ENCODE measurements around the gene PHLDB1. TPM values are rescaled to one million over a fixed set of nuclear protein-coding genes. Genes with fewer than 3 reads are reported as not detected.

Gene PHLDB1
- total RNA-seq, 1 donor from 2014 or later: 45.4 TPM

- peaks cover 17% of the 10 kb centered on the region for H3K4me1 Mint-ChIP-seq (ENCODE audit: unreplicated experiment)
- peak overlapping the region; percentile 62 for H3K4me3 Mint-ChIP-seq (ENCODE audit: unreplicated experiment)
- no peak for DNase-seq (ENCODE audit: low spot score)
- peaks cover 18% of the 10 kb centered on the region for H3K36me3 Mint-ChIP-seq (ENCODE audit: low read depth, unreplicated experiment)
- H3K27me3 Mint-ChIP-seq (ENCODE audit: unreplicated experiment): peaks cover 4% of the 10 kb centered on the region
- no peak overlapping the region for H3K27ac Mint-ChIP-seq (ENCODE audit: unreplicated experiment)
- TF ChIP-seq CTCF (IDR thresholded peaks at IDR 0.05; ENCODE audit: unreplicated experiment): no peak
- no peaks in the 10 kb centered on the region for H3K9me3 Mint-ChIP-seq (ENCODE audit: unreplicated experiment)
Observed at GRCh38 chr11:118628432-118628831, 21.0 kb downstream of the PHLDB1 start.

- Mint-ChIP-seq H3K27ac (ENCODE audit: unreplicated experiment) (no peak overlapping the region), H3K27me3 (ENCODE audit: unreplicated experiment) (peaks cover 4% of the 10 kb centered on the region), H3K9me3 (ENCODE audit: unreplicated experiment) (no peaks in the 10 kb centered on the region), H3K4me3 (ENCODE audit: unreplicated experiment) (peak overlapping the region; percentile 62), H3K4me1 (ENCODE audit: unreplicated experiment) (peaks cover 21% of the 10 kb centered on the region), H3K36me3 (ENCODE audit: low read depth, unreplicated experiment) (peaks cover 15% of the 10 kb centered on the region)
- no peak for DNase-seq (ENCODE audit: low spot score)
- TF ChIP-seq CTCF (IDR thresholded peaks at IDR 0.05; ENCODE audit: unreplicated experiment): no peak
Observed at GRCh38 chr11:118628861-118629549, 21.6 kb downstream of the PHLDB1 start.

GRCh38 chr11:118629761-118630661 lies 22.6 kb downstream of the PHLDB1 start:
- H3K27ac Mint-ChIP-seq (ENCODE audit: unreplicated experiment): peak overlapping the region; percentile 36
- no peak for TF ChIP-seq CTCF (IDR thresholded peaks at IDR 0.05; ENCODE audit: unreplicated experiment)
- peak overlapping the region; percentile 43 for H3K4me3 Mint-ChIP-seq (ENCODE audit: unreplicated experiment)
- H3K36me3 Mint-ChIP-seq (ENCODE audit: low read depth, unreplicated experiment): peaks cover 15% of the 10 kb centered on the region
- DNase-seq (ENCODE audit: low spot score): no peak
- no peaks in the 10 kb centered on the region for H3K9me3 Mint-ChIP-seq (ENCODE audit: unreplicated experiment)
- peaks cover 24% of the 10 kb centered on the region for H3K4me1 Mint-ChIP-seq (ENCODE audit: unreplicated experiment)
- peaks cover 4% of the 10 kb centered on the region for H3K27me3 Mint-ChIP-seq (ENCODE audit: unreplicated experiment)

GRCh38 chr11:118631142-118631909 lies 23.9 kb downstream of the PHLDB1 start:
- no peak for DNase-seq (ENCODE audit: low spot score)
- Mint-ChIP-seq H3K4me3 (ENCODE audit: unreplicated experiment) (no peak overlapping the region), H3K4me1 (ENCODE audit: unreplicated experiment) (peaks cover 24% of the 10 kb centered on the region), H3K36me3 (ENCODE audit: low read depth, unreplicated experiment) (peaks cover 15% of the 10 kb centered on the region), H3K27ac (ENCODE audit: unreplicated experiment) (no peak overlapping the region), H3K9me3 (ENCODE audit: unreplicated experiment) (no peaks in the 10 kb centered on the region), H3K27me3 (ENCODE audit: unreplicated experiment) (peaks cover 2% of the 10 kb centered on the region)
- TF ChIP-seq CTCF (IDR thresholded peaks at IDR 0.05; ENCODE audit: unreplicated experiment): no peak
